Measurements from ENCODE around the gene TIGAR. TPM values are rescaled to one million over a fixed set of nuclear protein-coding genes. Genes with fewer than 3 reads are reported as not detected.

Gene TIGAR
- total and polyA plus RNA-seq, 2 donors (not counting 1 experiment from before 2014, with no cell fraction given): 2.3 to 6.6 TPM

- no peak overlapping the region for H3K27ac ChIP-seq (ENCODE audit: low read length in 2 of 2)
- no peaks in the 10 kb centered on the region for H3K4me1 ChIP-seq (ENCODE audit: control insufficient read depth in 2 of 2, insufficient read depth in 2 of 2, low read length in 2 of 2)
- intact Hi-C loops (cut with micrococcal nuclease): no loop called here
- Mint-ChIP-seq H3K4me3 (no peak overlapping the region), H3K4me1 (no peaks in the 10 kb centered on the region), H3K27ac (no peak overlapping the region), H3K27me3 (peaks cover 37% of the 10 kb centered on the region), H3K9me3 (ENCODE audit: insufficient read depth) (no peaks in the 10 kb centered on the region)
- no CpG with 5 or more reads among the region's 2 CpGs for WGBS (ENCODE audit: insufficient coverage)
- H3K9ac ChIP-seq (ENCODE audit: low read length): no peak overlapping the region
- H3K4me3 ChIP-seq (ENCODE audit: control extremely low read depth in 1 of 5, extremely low read depth in 1 of 5, insufficient read depth in 1 of 5, low read depth in 2 of 5, low read length in 4 of 5): no peak overlapping the region
- no peaks in the 10 kb centered on the region for H3K9me3 ChIP-seq (ENCODE audit: control extremely low read depth in 1 of 3, control insufficient read depth in 2 of 3, insufficient read depth in 1 of 3, low read length in 2 of 3)
- DNase-seq: no peak
- H3K27me3 ChIP-seq (replicated peaks in 1 of 4; ENCODE audit: control extremely low read depth in 1 of 4, control insufficient read depth in 3 of 4, insufficient read depth in 4 of 4, low read length in 3 of 4): peaks cover 0 to 10% (median 3%) of the 10 kb centered on the region in 4 experiments
- H2AFZ ChIP-seq (ENCODE audit: insufficient read depth, low read depth, low read length, poor library complexity, severe bottlenecking): no peak overlapping the region
- no peaks in the 10 kb centered on the region for H3K36me3 ChIP-seq (replicated peaks in 1 of 2; ENCODE audit: control extremely low read depth in 1 of 2, control insufficient read depth in 1 of 2, extremely low read depth in 1 of 2, insufficient read depth in 2 of 2, low read length in 1 of 2)
- no peaks in the 10 kb centered on the region for H4K20me1 ChIP-seq (ENCODE audit: control insufficient read depth, insufficient read depth, low read length, poor library complexity, severe bottlenecking)
- H3K4me2 ChIP-seq (replicated peaks; ENCODE audit: low read depth, low read length, poor library complexity, severe bottlenecking): no peak overlapping the region
- CTCF ChIA-PET: no interaction called here
- no peak for ATAC-seq (ENCODE audit: low read depth)
- POLR2A ChIA-PET: no interaction called here
- TF ChIP-seq CTCF (IDR thresholded peaks at IDR 0.05) (no peak), EZH2 (IDR thresholded peaks at IDR 0.05; ENCODE audit: borderline replicate concordance, insufficient read depth, low read depth, low read length, poor library complexity, severe bottlenecking) (no peak)
- H3K79me2 ChIP-seq (ENCODE audit: control insufficient read depth, insufficient read depth, low read length): no peaks in the 10 kb centered on the region
Measured at GRCh38 chr12:4366090-4366489, 45.1 kb downstream of the TIGAR start.

GRCh38 chr12:4369548-4369947, 48.5 kb downstream of the TIGAR start:
- Histone ChIP-seq H3K9me3 (ENCODE audit: control extremely low read depth in 1 of 3, control insufficient read depth in 2 of 3, insufficient read depth in 1 of 3, low read length in 2 of 3) (no peaks in the 10 kb centered on the region), H3K36me3 (replicated peaks in 1 of 2; ENCODE audit: control extremely low read depth in 1 of 2, control insufficient read depth in 1 of 2, extremely low read depth in 1 of 2, insufficient read depth in 2 of 2, low read length in 1 of 2) (no peaks in the 10 kb centered on the region), H2AFZ (ENCODE audit: insufficient read depth, low read depth, low read length, poor library complexity, severe bottlenecking) (no peak overlapping the region), H3K27me3 (replicated peaks in 1 of 4; ENCODE audit: control extremely low read depth in 1 of 4, control insufficient read depth in 3 of 4, insufficient read depth in 4 of 4, low read length in 3 of 4) (peaks cover 0 to 15% (median 5%) of the 10 kb centered on the region in 4 experiments), H3K27ac (ENCODE audit: low read length in 2 of 2) (no peak overlapping the region), H3K4me3 (ENCODE audit: control extremely low read depth in 1 of 5, extremely low read depth in 1 of 5, insufficient read depth in 1 of 5, low read depth in 2 of 5, low read length in 4 of 5) (no peak overlapping the region), H3K4me1 (ENCODE audit: control insufficient read depth in 2 of 2, insufficient read depth in 2 of 2, low read length in 2 of 2) (no peaks in the 10 kb centered on the region), H3K9ac (ENCODE audit: low read length) (no peak overlapping the region), H3K79me2 (ENCODE audit: control insufficient read depth, insufficient read depth, low read length) (no peaks in the 10 kb centered on the region), H4K20me1 (ENCODE audit: control insufficient read depth, insufficient read depth, low read length, poor library complexity, severe bottlenecking) (no peaks in the 10 kb centered on the region), H3K4me2 (replicated peaks; ENCODE audit: low read depth, low read length, poor library complexity, severe bottlenecking) (no peak overlapping the region)
- WGBS (ENCODE audit: insufficient coverage): 100% methylated on average over 1 of the region's 4 CpGs
- POLR2A ChIA-PET: no interaction called here
- no peak for DNase-seq
- Mint-ChIP-seq H3K4me1 (no peaks in the 10 kb centered on the region), H3K27ac (no peak overlapping the region), H3K27me3 (peaks cover 53% of the 10 kb centered on the region), H3K9me3 (ENCODE audit: insufficient read depth) (no peaks in the 10 kb centered on the region), H3K4me3 (no peak overlapping the region)
- no peak for TF ChIP-seq EZH2 (IDR thresholded peaks at IDR 0.05; ENCODE audit: borderline replicate concordance, insufficient read depth, low read depth, low read length, poor library complexity, severe bottlenecking)
- TF ChIP-seq CTCF (IDR thresholded peaks at IDR 0.05): no peak
- intact Hi-C loops (cut with micrococcal nuclease): no loop called here
- CTCF ChIA-PET: interaction anchor here (1.7 kb wide), 1 partner anchor 51 kb away, joined by 4 read pairs; no protein-coding TSS in a partner anchor
- ATAC-seq (ENCODE audit: low read depth): no peak
